ENCODE data around the gene SEC24A. TPM values are rescaled to one million over a fixed set of nuclear protein-coding genes. Genes with fewer than 3 reads are reported as not detected.
"Not testable (repeated sequence)": the region's sequence is repeated elsewhere in the genome, so short reads cannot be mapped to it uniquely, and the experiment has no call there.

SEC24A gene
- total RNA-seq, 1 donor from 2014 or later = 26.5 TPM

- Mint-ChIP-seq H3K27ac (no peak overlapping the region), H3K4me1 (ENCODE audit: low read depth) (peaks cover 13% of the 10 kb centered on the region), H3K27me3 (ENCODE audit: insufficient read depth) (no peaks in the 10 kb centered on the region), H3K4me3 (no peak overlapping the region), H3K9me3 (no peaks in the 10 kb centered on the region), H3K36me3 (ENCODE audit: low read depth) (no peaks in the 10 kb centered on the region)
- intact Hi-C loops (cut with micrococcal nuclease) = loop anchor here (5.0 kb wide), 1 partner anchor 457 kb away; no protein-coding TSS in a partner anchor
- no peak for DNase-seq (ENCODE audit: low spot score)
Observed at GRCh38 chr5:134735243-134735642, 86.7 kb downstream of the SEC24A start.

- intact Hi-C loops (cut with micrococcal nuclease) = loop anchor here (5.0 kb wide), 1 partner anchor 456 kb away; no protein-coding TSS in a partner anchor
- no peak for DNase-seq (ENCODE audit: low spot score)
- Mint-ChIP-seq H3K9me3 (no peaks in the 10 kb centered on the region), H3K27ac (no peak overlapping the region), H3K36me3 (ENCODE audit: low read depth) (no peaks in the 10 kb centered on the region), H3K4me3 (no peak overlapping the region), H3K27me3 (ENCODE audit: insufficient read depth) (no peaks in the 10 kb centered on the region), H3K4me1 (ENCODE audit: low read depth) (peaks cover 23% of the 10 kb centered on the region)
Observed at GRCh38 chr5:134736173-134736812, 87.7 kb downstream of the SEC24A start.

DNA sequence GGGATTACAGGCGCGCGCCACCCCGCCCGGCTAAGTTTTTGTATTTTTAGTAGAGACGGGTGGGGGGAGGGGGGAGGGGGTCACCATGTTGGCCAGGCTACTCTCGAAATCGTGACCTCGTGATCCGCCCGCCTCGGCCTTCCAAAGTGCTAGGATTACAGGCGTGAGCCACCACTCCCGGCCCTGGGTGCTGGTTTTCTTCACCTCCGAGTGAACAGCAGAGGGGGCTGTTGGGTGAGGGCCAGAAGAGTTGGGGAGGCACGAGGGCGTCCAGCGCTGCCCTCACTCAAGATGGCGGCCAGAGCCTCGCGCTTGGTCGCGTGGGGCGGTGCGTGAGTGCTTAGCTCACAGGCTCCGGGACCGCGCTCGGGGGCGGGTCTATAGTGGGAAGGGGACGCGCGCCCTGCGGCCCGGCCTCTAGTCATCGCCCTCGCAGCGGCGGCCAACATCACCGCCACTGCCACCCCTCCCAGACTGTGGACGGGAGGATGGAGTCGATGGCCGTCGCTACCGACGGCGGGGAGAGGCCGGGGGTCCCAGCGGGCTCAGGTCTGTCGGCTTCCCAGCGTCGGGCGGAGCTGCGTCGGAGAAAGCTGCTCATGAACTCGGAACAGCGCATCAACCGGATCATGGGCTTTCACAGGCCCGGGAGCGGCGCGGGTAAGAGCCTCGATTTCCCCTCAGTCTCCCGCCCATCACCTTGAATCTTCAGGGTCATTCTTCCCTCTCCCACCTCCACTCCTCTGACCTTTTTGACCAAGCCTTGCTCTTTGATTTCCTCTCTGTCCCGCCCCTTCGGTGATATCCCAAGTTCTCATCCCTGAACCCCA is 89.8 kb downstream of the SEC24A start, which contains the start of gene CAMLG:
Gene CAMLG (plus strand): TSS at position 416 of the 830 bp plus-strand sequence. CDS start 73 bp downstream, at position 489.
- peak; percentile 98 for DNase-seq (ENCODE audit: low spot score)
- Mint-ChIP-seq H3K27me3 (ENCODE audit: insufficient read depth) (no peaks in the 10 kb centered on the region), H3K27ac (peak within 1 kb of the TSS; percentile 90), H3K36me3 (ENCODE audit: low read depth) (peaks cover 4% of the 10 kb centered on the region), H3K4me3 (peak within 1 kb of the TSS; percentile 94), H3K9me3 (no peaks in the 10 kb centered on the region), H3K4me1 (ENCODE audit: low read depth) (peaks cover 32% of the 10 kb centered on the region)
- intact Hi-C loops (cut with micrococcal nuclease) = loop anchor here (1.0 to 5.0 kb wide), 14 partner anchors 20 to 1686 kb away; partner anchors contain the start of genes C5orf15, C5orf24, DDX46 and HSPA4

DNA sequence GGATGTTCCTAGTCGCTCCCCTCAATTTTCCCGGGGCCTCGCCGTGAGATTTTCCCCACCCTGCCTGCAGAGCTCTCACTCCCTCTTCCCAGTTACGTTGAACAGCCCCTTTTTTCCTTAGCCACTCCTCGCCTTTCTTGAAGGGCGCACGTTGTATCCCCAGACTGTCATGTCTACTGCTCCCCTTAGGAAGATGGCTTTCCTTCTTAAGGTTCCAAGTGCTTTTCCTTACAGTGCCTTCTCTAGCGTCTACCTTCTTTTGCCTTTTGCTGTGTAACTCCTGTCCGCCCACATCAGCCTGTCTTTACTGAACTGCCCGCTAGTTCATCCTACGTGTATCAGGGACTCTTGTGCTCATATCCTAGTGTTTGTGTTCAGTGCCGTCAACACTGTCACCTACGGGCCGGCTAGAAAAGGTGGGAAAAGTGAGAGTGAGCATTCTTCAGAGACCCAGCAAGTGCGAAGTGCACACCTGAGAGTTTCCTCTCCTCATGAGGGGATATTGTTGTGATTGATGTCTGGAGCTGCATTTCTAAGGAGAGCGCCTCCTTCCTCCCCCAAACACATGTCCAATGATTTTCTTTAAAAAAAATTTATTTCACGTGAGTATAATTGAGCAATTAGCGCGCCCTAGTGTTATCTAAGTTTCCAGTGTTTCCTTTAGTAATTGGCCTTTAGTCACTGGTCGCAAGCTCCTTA is 90.5 kb downstream of the SEC24A start:
- Mint-ChIP-seq H3K4me1 (ENCODE audit: low read depth) (peaks cover 32% of the 10 kb centered on the region), H3K36me3 (ENCODE audit: low read depth) (peaks cover 4% of the 10 kb centered on the region), H3K27ac (peak overlapping the region; percentile 90), H3K9me3 (no peaks in the 10 kb centered on the region), H3K4me3 (peak overlapping the region; percentile 94), H3K27me3 (ENCODE audit: insufficient read depth) (no peaks in the 10 kb centered on the region)
- intact Hi-C loops (cut with micrococcal nuclease) = loop anchor here (1.0 to 5.0 kb wide), 14 partner anchors 19 to 1686 kb away; partner anchors contain the start of genes C5orf15, C5orf24, DDX46 and HSPA4
- peak; percentile 12 for DNase-seq (ENCODE audit: low spot score)

GRCh38 chr5:134741052-134741451 is 92.5 kb downstream of the SEC24A start:
- DNase-seq (ENCODE audit: low spot score) = no peak
- Mint-ChIP-seq H3K9me3 (no peaks in the 10 kb centered on the region), H3K27me3 (ENCODE audit: insufficient read depth) (no peaks in the 10 kb centered on the region), H3K4me1 (ENCODE audit: low read depth) (peaks cover 32% of the 10 kb centered on the region), H3K4me3 (no peak overlapping the region), H3K27ac (no peak overlapping the region), H3K36me3 (ENCODE audit: low read depth) (peaks cover 4% of the 10 kb centered on the region)
- intact Hi-C loops (cut with micrococcal nuclease) = no loop called here

DNA sequence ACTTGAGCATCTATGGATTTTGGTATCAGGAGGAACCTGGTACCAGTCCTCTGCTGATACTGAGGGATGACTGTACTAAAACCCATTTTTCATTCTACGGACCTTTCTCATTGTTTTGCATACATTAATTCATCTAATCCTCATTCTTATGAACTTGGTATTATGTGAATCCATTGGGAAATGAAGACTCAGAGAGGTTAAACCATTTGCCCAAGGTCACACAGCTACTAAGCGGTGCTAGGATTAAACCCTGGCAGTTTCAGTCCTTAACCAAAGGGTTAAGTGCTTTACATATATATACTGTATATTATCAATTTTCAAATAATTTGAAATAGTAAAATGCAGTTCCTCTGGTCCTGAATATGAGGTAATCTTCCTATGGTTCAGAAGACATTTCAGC is 93.5 kb downstream of the SEC24A start:
- Mint-ChIP-seq H3K27ac (no peak overlapping the region), H3K4me1 (ENCODE audit: low read depth) (peaks cover 32% of the 10 kb centered on the region), H3K27me3 (ENCODE audit: insufficient read depth) (no peaks in the 10 kb centered on the region), H3K36me3 (ENCODE audit: low read depth) (peaks cover 4% of the 10 kb centered on the region), H3K4me3 (no peak overlapping the region), H3K9me3 (no peaks in the 10 kb centered on the region)
- no peak for DNase-seq (ENCODE audit: low spot score)
- intact Hi-C loops (cut with micrococcal nuclease) = no loop called here

- intact Hi-C loops (cut with micrococcal nuclease) = no loop called here
- Mint-ChIP-seq H3K4me3 (no peak overlapping the region), H3K27ac (no peak overlapping the region), H3K36me3 (ENCODE audit: low read depth) (peaks cover 7% of the 10 kb centered on the region), H3K9me3 (no peaks in the 10 kb centered on the region), H3K27me3 (ENCODE audit: insufficient read depth) (no peaks in the 10 kb centered on the region), H3K4me1 (ENCODE audit: low read depth) (no peaks in the 10 kb centered on the region)
- no peak for DNase-seq (ENCODE audit: low spot score)
Observed at GRCh38 chr5:134749415-134749814, 100.8 kb downstream of the SEC24A start.

- no peak for DNase-seq (ENCODE audit: low spot score)
- intact Hi-C loops (cut with micrococcal nuclease) = loop anchor here (1.0 to 5.0 kb wide), 9 partner anchors 20 to 753 kb away; partner anchors contain the start of genes C5orf24, CAMLG, JADE2 and PPP2CA
- Mint-ChIP-seq H3K27ac (peak overlapping the region; percentile 99), H3K36me3 (ENCODE audit: low read depth) (peaks cover 4% of the 10 kb centered on the region), H3K27me3 (ENCODE audit: insufficient read depth) (no peaks in the 10 kb centered on the region), H3K4me3 (peak overlapping the region; percentile 100), H3K9me3 (no peaks in the 10 kb centered on the region), H3K4me1 (ENCODE audit: low read depth) (peaks cover 28% of the 10 kb centered on the region)
Observed at GRCh38 chr5:134758176-134758503, 109.6 kb downstream of the SEC24A start.

GRCh38 chr5:134758504-134759341 is 110.1 kb downstream of the SEC24A start, which contains the start of gene DDX46:
Gene DDX46, plus strand, starts transcription at chr5:134758779. Its CDS starts 160 bp downstream, at chr5:134758939.
- Mint-ChIP-seq H3K27me3 (ENCODE audit: insufficient read depth) (no peaks in the 10 kb centered on the region), H3K4me3 (peak within 1 kb of the TSS; percentile 100), H3K4me1 (ENCODE audit: low read depth) (peaks cover 28% of the 10 kb centered on the region), H3K9me3 (no peaks in the 10 kb centered on the region), H3K27ac (peak within 1 kb of the TSS; percentile 99), H3K36me3 (ENCODE audit: low read depth) (peaks cover 5% of the 10 kb centered on the region)
- intact Hi-C loops (cut with micrococcal nuclease) = loop anchor here (1.0 to 5.0 kb wide), 10 partner anchors 20 to 754 kb away; partner anchors contain the start of genes C5orf24, CAMLG, JADE2 and PPP2CA
- peak; percentile 94 for DNase-seq (ENCODE audit: low spot score)

DNA sequence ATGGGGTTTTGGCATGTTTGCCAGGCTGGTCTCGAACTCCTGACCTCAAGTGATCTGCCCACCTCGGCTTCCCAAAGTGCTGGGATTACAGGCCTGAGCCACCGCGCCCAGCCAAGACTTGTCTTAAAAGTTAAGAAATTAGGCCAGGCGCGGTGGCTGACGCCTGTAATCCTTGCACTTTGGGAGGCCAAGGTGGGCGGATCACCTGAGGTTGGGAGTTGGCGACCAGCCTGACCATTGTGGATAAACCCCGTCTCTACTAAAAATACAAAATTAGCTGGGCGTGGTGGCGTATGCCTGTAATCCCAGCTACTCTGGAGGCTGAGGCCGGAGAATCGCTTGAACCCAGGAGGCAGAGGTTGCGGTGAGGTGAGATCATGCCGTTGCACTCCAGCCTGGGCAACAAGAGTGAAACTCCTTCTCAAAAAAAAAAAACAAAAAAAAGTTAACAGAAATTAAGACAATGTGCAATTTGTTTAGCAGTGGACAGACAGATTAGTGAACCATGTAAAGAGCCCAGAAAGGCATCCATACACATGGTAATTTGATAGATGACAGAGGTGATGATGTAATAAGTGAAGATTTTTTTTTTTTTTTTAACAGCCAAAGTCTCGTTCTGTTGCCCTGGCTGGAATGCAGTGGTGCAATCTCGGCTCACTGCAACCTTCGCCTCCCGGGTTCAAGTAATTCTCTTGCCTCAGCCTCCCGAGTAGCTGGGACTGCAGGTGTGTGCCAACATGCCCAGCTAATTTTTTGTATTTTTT is 119.1 kb downstream of the SEC24A start:
- H3K27ac Mint-ChIP-seq; H3K27me3 Mint-ChIP-seq (ENCODE audit: insufficient read depth); H3K4me1 Mint-ChIP-seq (ENCODE audit: low read depth); DNase-seq (ENCODE audit: low spot score); intact Hi-C loops (cut with micrococcal nuclease); H3K4me3 Mint-ChIP-seq; H3K9me3 Mint-ChIP-seq: not testable (repeated sequence)
- peaks cover 28% of the 10 kb centered on the region for H3K36me3 Mint-ChIP-seq (ENCODE audit: low read depth)

- intact Hi-C loops (cut with micrococcal nuclease) = no loop called here
- DNase-seq (ENCODE audit: low spot score) = no peak
- Mint-ChIP-seq H3K27ac (no peak overlapping the region), H3K4me1 (ENCODE audit: low read depth) (no peaks in the 10 kb centered on the region), H3K4me3 (no peak overlapping the region), H3K27me3 (ENCODE audit: insufficient read depth) (no peaks in the 10 kb centered on the region), H3K36me3 (ENCODE audit: low read depth) (peaks cover 34% of the 10 kb centered on the region), H3K9me3 (no peaks in the 10 kb centered on the region)
Observed at GRCh38 chr5:134769206-134769605, 120.6 kb downstream of the SEC24A start.
